Stimulated activated CD8-positive, alpha-beta memory T cell treated with anti-CD3 and anti-CD28 coated beads, Interleukin-15, amount 100 ng/mL, for 24 hours (primary cell): Measurements from ENCODE around the gene MTRFR.

Source experiments
- DNase-seq: peaks from one replicate; pipeline ENCODE4 v3.0.0-alpha.2; 2020; ENCODE audit warnings: low read depth

MTRFR gene

GRCh38 chr12:123270214-123271000 lies 37.2 kb downstream of the MTRFR start:
- no peak for DNase-seq

GRCh38 chr12:123271001-123271668 lies 37.9 kb downstream of the MTRFR start:
- DNase-seq: peak; percentile 47

GRCh38 chr12:123273166-123273565 lies 39.9 kb downstream of the MTRFR start:
- DNase-seq: no peak

GRCh38 chr12:123278101-123278627 lies 44.9 kb downstream of the MTRFR start:
- no peak for DNase-seq

- no peak for DNase-seq
Measured at GRCh38 chr12:123280971-123281370, 47.7 kb downstream of the MTRFR start.

- no peak for DNase-seq
Measured at GRCh38 chr12:123282111-123282510, 48.9 kb downstream of the MTRFR start.

- no peak for DNase-seq
Measured at GRCh38 chr12:123283461-123283860, 50.2 kb downstream of the MTRFR start.

- DNase-seq: no peak
Measured at GRCh38 chr12:123284669-123285068, 51.4 kb downstream of the MTRFR start.

GRCh38 chr12:123286652-123287373 lies 53.6 kb downstream of the MTRFR start:
- DNase-seq: no peak

GRCh38 chr12:123288751-123289346 lies 55.6 kb downstream of the MTRFR start:
- no peak for DNase-seq

- DNase-seq: no peak
Measured at GRCh38 chr12:123289911-123290310, 56.7 kb downstream of the MTRFR start.

GRCh38 chr12:123293178-123293760 lies 60.0 kb downstream of the MTRFR start:
- DNase-seq: no peak

- no peak for DNase-seq
Measured at GRCh38 chr12:123305136-123305535, 71.9 kb downstream of the MTRFR start.

GRCh38 chr12:123306200-123306599 lies 73.0 kb downstream of the MTRFR start:
- no peak for DNase-seq
